HG03342 (cell line): ENCODE data around the gene TCF19.

Experiments
- ATAC-seq: cut with Tn5 transposase; IDR thresholded peaks from one replicate; pipeline ENCODE4 v1.9.1; 2021; ENCODE audit warnings: mild to moderate bottlenecking, moderate library complexity; ENCODE audit not compliant: unreplicated experiment

Gene TCF19

GRCh38 chr6:31158140-31158862 is at the start of gene TCF19:
Gene TCF19 (plus strand): TSS chr6:31158589. CDS start chr6:31159470, 881 bp downstream.
- ATAC-seq, result peak; percentile 80

GRCh38 chr6:31110825-31111582 is 47.4 kb upstream of the TCF19 start:
- no peak for ATAC-seq

GRCh38 chr6:31111712-31112111 is 46.7 kb upstream of the TCF19 start:
- ATAC-seq, result no peak

DNA sequence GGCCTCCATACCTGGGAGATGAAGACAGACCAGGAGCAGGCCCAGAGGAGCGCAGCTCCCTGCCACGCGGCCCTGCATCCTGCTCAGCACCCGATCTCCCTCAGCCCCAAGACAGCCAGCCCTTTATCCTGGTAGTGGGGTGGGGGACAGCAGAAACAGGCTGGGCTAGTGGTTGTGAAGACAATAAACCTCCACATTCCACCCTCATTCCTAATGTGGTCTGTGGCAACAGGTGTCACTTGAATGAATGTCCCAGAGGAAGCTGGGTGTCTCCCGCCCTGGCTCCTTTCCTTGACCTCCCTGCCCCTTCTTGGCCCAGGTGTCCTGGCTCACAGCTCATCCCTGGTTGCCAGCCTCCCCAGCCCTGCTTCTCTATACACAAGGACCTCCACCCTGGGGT is 45.9 kb upstream of the TCF19 start, which contains the start of gene C6orf15:
TSS of gene C6orf15 (minus strand) at position 98 of the 400 bp plus-strand sequence. CDS start at position 78, 20 bp downstream.
- ATAC-seq, result no peak

DNA sequence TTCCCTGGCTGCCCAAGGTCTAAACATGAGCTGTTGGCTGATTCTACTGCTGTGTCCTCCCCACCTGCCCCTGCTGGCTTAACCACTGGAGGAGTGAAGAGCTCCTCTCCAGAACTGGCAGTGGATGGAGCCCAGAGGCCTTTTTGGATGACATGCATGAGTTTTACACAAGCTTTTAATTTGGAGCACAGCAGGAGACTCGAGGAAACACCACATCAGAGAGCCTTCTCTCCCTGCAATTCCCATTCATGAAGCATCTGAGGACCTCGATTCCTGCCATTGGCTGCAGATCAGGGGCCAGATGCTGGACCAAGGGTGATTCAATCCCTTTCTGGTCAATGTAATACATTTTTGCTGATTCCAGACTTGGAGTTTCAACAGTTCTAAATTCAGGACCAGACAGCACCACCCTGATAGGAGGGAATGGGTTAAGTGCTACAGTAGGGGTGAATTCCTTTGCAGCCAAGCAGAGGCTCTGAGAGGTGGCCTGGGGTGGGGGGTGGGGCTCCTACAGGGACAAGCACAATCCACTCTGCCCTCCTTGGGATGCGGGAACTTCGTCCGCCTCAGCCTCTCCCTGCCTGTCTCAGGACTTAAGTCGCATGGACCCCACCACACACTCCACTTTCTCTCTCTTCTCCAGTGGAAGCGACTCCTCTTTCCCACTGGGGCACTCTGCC is 44.4 kb upstream of the TCF19 start:
- ATAC-seq, result no peak

DNA sequence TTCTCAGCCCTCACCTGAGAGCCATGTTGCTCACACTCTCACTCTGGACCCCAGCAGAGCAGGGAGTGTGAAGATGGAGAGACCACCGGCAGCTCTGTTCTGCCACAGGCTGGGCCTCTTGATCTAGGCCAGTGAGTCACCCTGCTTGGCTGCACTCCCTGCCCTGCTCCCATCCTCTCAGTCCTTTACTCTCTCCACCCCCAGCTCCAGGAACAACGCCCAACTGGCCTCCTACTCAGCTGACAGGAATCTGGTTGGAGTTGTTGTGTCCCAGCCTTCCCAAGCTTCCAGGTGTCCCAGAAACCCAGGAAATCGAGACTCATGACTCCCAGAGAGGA is 43.9 kb upstream of the TCF19 start, which contains the start of gene PSORS1C1:
TSS of gene PSORS1C1 (plus strand) at position 260 of the 338 bp plus-strand sequence. CDS start 14,833 bp downstream, outside the sequence.
- ATAC-seq, result no peak

- no peak for ATAC-seq
Observed at GRCh38 chr6:31114970-31115849, 43.2 kb upstream of the TCF19 start.

DNA sequence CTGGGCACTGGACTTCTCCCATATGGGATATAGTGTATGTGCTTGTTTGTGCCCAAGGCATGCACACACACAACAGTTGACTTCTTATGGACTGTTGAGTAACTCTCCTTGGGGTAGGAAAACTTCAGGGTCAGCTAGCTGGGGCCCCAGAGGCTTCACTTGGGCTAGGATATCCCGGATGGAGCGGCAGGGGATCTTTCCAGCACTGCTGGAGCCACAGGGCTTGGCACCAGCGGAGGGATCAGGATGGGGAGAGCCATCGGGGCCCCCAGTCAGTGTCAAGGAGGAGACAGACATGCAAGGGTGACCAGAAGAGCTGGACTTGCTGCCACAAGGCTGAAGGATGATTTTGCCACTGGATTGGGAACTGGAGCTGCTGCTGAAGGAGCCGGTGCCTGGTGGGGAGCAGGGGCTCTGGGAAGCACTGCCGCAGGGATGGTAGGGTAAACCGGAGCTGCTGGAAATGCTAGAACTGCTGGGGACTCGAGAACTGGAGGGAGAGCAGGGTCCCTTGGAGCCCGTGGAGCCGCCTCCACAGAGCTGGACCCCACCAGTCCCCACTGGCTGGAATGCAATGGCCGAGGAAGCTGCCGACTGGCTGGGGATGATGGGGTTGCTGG is 42.3 kb upstream of the TCF19 start:
- no peak for ATAC-seq

- ATAC-seq, result no peak
Observed at GRCh38 chr6:31116661-31117385, 41.6 kb upstream of the TCF19 start.

- ATAC-seq, result no peak
Observed at GRCh38 chr6:31118178-31118577, 40.2 kb upstream of the TCF19 start.

DNA sequence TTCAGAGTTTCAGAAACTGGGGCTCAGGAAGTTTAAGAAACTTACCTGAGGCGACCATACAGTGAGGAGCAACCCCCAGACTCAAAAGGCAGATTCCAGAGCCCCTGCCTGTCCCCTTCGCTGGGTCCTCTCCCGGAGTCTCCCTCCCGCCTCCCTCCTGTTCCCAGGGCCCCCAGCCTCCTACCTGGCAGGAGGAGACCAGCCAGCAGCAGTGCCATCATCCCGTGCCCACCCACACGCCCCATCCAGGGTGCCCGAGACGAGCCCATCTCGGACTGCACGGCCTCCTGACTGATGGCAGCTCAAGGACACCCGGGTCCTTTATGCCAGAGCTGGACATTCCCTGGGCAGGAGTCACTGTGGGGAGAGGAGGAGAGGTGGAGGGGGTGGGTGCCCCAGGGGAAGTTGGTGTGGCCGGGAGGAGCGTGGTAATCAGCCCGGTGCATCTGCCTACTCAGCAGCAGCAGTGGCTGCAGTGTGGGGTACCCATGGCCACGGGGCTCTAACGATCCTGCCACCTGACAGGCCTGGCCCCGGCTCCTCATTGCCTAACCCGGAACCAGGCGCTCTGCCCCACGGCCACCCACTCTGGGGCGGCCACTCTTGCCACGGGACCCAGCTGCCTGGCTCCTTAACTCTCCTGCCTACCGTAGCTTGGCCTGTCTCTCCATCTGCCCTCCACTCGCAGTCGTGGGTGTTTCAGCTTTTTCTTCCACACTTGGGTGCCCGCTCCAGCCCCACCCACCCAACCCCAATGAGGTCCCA is 38.1 kb upstream of the TCF19 start, which contains the start of gene CDSN:
TSS of gene CDSN (minus strand) at position 296 of the 765 bp plus-strand sequence. CDS start at position 269, 27 bp downstream.
- ATAC-seq, result no peak

- no peak for ATAC-seq
Observed at GRCh38 chr6:31121131-31121790, 37.1 kb upstream of the TCF19 start.

DNA sequence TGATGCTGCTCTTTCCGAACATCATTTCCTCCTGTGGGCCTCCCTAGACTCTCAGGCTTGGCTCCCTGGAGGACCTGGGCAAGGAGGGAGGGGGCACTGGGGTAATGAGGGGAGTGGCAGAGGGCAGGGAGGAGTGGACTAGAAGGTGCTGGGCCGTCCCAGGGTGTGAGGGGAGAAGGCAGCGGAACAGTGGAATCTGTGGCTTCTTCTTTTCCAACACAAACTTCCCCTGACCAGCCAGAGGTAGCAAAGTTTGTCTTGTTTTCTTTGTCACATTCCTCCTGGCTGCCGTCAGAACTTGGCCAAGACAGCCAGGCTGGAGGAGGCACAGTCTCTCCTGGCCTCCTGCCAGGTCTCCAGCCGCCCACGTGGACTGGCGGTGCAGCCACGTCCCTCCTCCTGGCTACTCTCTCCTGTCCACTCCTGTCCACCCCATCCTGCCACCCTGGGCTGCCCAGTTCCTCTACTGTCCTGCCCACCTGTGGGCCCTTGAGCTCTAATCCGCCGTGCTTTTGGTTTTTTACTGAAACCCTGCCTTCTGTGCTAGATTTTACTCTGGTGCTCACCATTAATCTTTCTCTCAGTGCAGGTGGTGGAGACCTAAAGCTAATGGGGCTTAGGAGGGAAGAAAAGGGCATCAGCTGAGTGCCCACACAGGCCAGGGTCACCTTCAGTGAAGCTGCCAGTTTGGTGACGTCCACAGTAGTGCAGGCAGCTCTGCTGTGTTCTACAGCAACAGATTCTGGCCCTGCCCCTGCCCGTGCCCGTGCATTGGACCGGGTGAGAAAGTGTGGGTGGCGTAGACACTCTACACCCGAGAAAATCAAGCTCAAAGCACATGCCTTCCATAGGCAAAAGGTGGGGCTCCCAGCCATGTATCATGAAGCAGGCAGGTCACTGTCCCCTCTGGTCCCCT is 35.3 kb upstream of the TCF19 start:
- no peak for ATAC-seq

DNA sequence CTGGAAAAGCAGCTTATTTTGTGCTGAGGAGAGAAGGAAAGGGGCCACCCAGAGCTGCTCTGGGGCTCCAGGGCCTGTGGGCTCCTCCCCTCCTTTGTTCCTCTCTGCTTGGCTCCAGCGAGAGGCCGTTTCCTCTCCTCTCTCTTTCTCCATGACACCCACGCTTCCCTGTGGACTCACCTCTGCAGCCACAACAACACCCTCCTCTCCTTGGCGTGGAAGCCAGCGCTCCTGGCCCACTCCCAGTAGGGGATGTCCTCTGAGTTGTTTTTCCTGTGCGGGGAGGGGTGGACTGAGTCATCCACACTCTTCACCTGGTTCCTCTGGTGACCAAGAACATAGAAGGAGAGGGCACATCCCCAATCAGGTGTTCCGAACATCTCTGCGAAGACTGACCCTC is 33.2 kb upstream of the TCF19 start:
- no peak for ATAC-seq

DNA sequence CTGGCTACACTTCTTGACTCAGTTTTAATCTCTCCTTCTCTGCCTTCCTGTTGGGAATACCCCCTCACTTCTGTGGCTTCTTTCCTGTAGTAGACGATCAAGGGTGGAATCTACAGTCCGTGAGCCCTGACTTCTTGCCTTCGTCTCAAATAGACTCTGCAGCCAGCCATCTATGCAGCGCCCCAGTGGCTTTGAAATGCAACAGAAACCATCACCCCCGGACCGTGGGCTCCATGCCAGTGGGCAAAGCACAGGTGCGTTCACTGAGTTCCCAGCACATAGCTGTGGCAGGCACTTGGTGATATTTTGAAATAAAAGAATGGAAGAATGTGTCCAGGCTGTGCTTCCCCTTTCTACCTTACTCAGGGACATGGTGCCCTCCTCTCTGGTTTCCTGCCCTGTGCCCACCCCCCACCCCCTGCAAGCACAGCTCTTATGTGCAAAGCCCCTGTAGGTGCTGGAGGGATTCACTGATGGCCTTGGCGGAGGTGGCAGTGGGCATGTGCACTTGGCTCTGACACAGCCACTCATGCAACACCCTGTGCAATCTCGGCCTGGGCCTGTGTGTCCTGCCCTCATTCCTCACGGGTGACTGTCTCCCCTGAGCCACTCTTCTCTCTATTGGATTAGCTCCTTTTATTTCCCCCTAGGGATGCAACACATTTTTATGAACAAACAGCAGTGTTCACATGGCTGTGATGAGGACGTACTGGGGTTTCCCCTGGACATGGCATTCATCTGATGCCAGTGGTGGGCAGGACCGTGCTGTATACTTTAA is 32.6 kb upstream of the TCF19 start:
- no peak for ATAC-seq
